Measurements from ENCODE around the gene PKHD1.

DNA sequence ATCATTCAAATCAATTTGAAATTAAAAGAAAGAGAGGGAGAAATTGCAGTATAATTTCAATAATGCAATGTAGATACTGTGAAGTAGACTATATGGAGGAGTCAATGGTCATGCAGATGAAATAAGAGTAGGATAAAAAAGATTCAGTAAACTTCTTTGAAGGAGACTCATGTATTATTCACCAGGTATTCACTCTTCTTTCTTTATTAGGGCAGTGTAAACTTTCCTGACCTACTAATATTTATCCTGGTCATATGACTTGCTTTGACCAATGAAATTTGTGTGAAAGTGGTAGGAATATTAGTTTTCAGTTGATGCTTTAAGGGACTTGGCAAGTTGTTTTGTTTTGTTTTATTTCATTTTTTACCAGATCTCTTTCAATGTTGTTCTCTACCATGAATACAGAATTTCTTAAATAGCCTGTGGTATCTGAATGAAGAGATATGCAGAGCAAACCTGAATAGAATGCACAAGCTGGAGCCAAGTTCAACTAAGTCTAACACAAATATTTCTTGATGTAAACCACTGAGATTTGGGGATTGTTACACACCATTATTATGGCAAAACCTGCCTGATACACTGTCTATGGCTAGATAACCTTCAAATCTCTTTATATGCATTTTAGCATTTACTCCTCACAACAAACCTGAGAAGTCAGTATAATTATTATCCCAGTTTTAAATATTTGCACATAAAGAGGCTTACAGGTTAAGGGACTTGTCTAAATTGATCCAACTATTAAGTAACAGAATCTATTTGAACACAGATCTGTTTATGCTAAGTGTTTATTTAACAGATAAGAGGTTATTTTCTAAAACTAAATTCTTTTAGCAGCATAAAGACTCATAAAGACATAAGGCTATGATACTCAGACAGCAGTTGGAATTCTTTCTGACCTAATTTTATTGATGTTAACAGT is 311.2 kb downstream of the PKHD1 start:
- TF ChIP-seq, protein P1, sequence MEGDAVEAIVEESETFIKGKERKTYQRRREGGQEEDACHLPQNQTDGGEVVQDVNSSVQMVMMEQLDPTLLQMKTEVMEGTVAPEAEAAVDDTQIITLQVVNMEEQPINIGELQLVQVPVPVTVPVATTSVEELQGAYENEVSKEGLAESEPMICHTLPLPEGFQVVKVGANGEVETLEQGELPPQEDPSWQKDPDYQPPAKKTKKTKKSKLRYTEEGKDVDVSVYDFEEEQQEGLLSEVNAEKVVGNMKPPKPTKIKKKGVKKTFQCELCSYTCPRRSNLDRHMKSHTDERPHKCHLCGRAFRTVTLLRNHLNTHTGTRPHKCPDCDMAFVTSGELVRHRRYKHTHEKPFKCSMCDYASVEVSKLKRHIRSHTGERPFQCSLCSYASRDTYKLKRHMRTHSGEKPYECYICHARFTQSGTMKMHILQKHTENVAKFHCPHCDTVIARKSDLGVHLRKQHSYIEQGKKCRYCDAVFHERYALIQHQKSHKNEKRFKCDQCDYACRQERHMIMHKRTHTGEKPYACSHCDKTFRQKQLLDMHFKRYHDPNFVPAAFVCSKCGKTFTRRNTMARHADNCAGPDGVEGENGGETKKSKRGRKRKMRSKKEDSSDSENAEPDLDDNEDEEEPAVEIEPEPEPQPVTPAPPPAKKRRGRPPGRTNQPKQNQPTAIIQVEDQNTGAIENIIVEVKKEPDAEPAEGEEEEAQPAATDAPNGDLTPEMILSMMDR (IDR thresholded peaks at IDR 0.05) = no peak
- no peak for TF ChIP-seq POLR2A (IDR thresholded peaks at IDR 0.05)

Measured in heart left ventricle (tissue), 13 donors.